ENCODE data around the gene CACNA2D3. TPM values are rescaled to one million over a fixed set of nuclear protein-coding genes. Genes with fewer than 3 reads are reported as not detected.

The CACNA2D3 gene
- total RNA-seq, 1 donor from 2014 or later = not detected

GRCh38 chr3:55030938-55031337 is 908.6 kb downstream of the CACNA2D3 start:
- no peak for TF ChIP-seq CTCF (IDR thresholded peaks at IDR 0.05)
- H3K4me1 Mint-ChIP-seq (ENCODE audit: low read depth) = no peaks in the 10 kb centered on the region
- peaks cover 4% of the 10 kb centered on the region for H3K27me3 Mint-ChIP-seq (ENCODE audit: low read depth)
- no peak for DNase-seq (ENCODE audit: low spot score)
- H3K4me3 Mint-ChIP-seq (ENCODE audit: unreplicated experiment) = no peak overlapping the region
- H3K9me3 Mint-ChIP-seq (ENCODE audit: low read depth) = no peaks in the 10 kb centered on the region
- H3K27ac Mint-ChIP-seq (ENCODE audit: unreplicated experiment) = no peak overlapping the region
- H3K36me3 Mint-ChIP-seq (ENCODE audit: low read depth) = no peaks in the 10 kb centered on the region

GRCh38 chr3:55036883-55037577 is 914.7 kb downstream of the CACNA2D3 start:
- Mint-ChIP-seq H3K9me3 (ENCODE audit: low read depth) (no peaks in the 10 kb centered on the region), H3K4me1 (ENCODE audit: low read depth) (no peaks in the 10 kb centered on the region), H3K4me3 (ENCODE audit: unreplicated experiment) (no peak overlapping the region), H3K27me3 (ENCODE audit: low read depth) (peaks cover 2% of the 10 kb centered on the region), H3K27ac (ENCODE audit: unreplicated experiment) (no peak overlapping the region), H3K36me3 (ENCODE audit: low read depth) (no peaks in the 10 kb centered on the region)
- DNase-seq (ENCODE audit: low spot score) = no peak
- TF ChIP-seq CTCF (IDR thresholded peaks at IDR 0.05) = no peak

GRCh38 chr3:55042591-55042990 is 920.2 kb downstream of the CACNA2D3 start:
- Mint-ChIP-seq H3K36me3 (ENCODE audit: low read depth) (no peaks in the 10 kb centered on the region), H3K27me3 (ENCODE audit: low read depth) (no peaks in the 10 kb centered on the region), H3K4me1 (ENCODE audit: low read depth) (no peaks in the 10 kb centered on the region), H3K9me3 (ENCODE audit: low read depth) (peaks cover 3% of the 10 kb centered on the region), H3K4me3 (ENCODE audit: unreplicated experiment) (no peak overlapping the region), H3K27ac (ENCODE audit: unreplicated experiment) (no peak overlapping the region)
- peak; percentile 68 for TF ChIP-seq CTCF (IDR thresholded peaks at IDR 0.05)
- DNase-seq (ENCODE audit: low spot score) = no peak

- no peak for DNase-seq (ENCODE audit: low spot score)
- Mint-ChIP-seq H3K9me3 (ENCODE audit: low read depth) (peaks cover 3% of the 10 kb centered on the region), H3K36me3 (ENCODE audit: low read depth) (no peaks in the 10 kb centered on the region), H3K27ac (ENCODE audit: unreplicated experiment) (no peak overlapping the region), H3K27me3 (ENCODE audit: low read depth) (no peaks in the 10 kb centered on the region), H3K4me3 (ENCODE audit: unreplicated experiment) (no peak overlapping the region), H3K4me1 (ENCODE audit: low read depth) (no peaks in the 10 kb centered on the region)
- no peak for TF ChIP-seq CTCF (IDR thresholded peaks at IDR 0.05)
Observed at GRCh38 chr3:55044486-55044885, 922.1 kb downstream of the CACNA2D3 start.

GRCh38 chr3:55059027-55059629 is 936.8 kb downstream of the CACNA2D3 start:
- Mint-ChIP-seq H3K36me3 (ENCODE audit: low read depth) (peaks cover 6% of the 10 kb centered on the region), H3K4me1 (ENCODE audit: low read depth) (peaks cover 9% of the 10 kb centered on the region), H3K4me3 (ENCODE audit: unreplicated experiment) (no peak overlapping the region), H3K27ac (ENCODE audit: unreplicated experiment) (no peak overlapping the region), H3K27me3 (ENCODE audit: low read depth) (no peaks in the 10 kb centered on the region), H3K9me3 (ENCODE audit: low read depth) (peaks cover 15% of the 10 kb centered on the region)
- DNase-seq (ENCODE audit: low spot score) = no peak
- no peak for TF ChIP-seq CTCF (IDR thresholded peaks at IDR 0.05)

Measured in chondrocyte (in vitro differentiated cells).